ENCODE measurements around the gene MS4A18. TPM values are rescaled to one million over a fixed set of nuclear protein-coding genes. Genes with fewer than 3 reads are reported as not detected.

The MS4A18 gene
- total and polyA plus RNA-seq, 2 experiments from 2014 or later: not detected

DNA sequence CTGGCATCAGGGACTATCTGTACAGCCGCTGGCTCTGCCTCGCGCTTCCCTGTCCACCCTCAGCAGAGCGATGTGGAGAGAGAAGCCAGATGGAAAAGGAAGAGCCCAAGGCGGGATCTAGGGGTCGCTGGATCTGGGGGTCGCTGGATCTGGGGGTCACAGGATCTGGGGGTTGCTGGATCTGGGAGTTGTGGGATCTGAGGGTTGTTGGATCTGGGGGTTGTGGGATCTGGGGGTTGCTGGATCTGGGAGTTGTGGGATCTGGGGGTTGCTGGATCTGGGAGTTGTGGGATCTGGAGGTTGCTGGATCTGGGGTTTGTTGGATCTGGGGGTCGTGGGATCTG lies 58.6 kb downstream of the MS4A18 start:
- no peak for DNase-seq (ENCODE audit: low spot score)
- Histone ChIP-seq H3K4me3 (no peak overlapping the region), H3K36me3 (replicated peaks; ENCODE audit: insufficient read depth, low read depth) (no peaks in the 10 kb centered on the region), H3K4me1 (ENCODE audit: insufficient read depth) (peaks cover 5% of the 10 kb centered on the region), H3K27ac (no peak overlapping the region), H3K79me2 (no peaks in the 10 kb centered on the region), H3K9me2 (replicated peaks; ENCODE audit: insufficient read depth) (no peaks in the 10 kb centered on the region), H4K20me1 (ENCODE audit: insufficient read depth, poor library complexity, severe bottlenecking) (no peaks in the 10 kb centered on the region), H3K4me2 (no peak overlapping the region), H3K9me3 (ENCODE audit: low read depth) (no peaks in the 10 kb centered on the region), H3K27me3 (no peaks in the 10 kb centered on the region), H2AFZ (no peak overlapping the region)
- 95% methylated on average over 7 of the region's 8 CpGs for WGBS (ENCODE audit: low lambda C conversion rate, missing lambda C conversion rate)
- TF ChIP-seq, protein P1, sequence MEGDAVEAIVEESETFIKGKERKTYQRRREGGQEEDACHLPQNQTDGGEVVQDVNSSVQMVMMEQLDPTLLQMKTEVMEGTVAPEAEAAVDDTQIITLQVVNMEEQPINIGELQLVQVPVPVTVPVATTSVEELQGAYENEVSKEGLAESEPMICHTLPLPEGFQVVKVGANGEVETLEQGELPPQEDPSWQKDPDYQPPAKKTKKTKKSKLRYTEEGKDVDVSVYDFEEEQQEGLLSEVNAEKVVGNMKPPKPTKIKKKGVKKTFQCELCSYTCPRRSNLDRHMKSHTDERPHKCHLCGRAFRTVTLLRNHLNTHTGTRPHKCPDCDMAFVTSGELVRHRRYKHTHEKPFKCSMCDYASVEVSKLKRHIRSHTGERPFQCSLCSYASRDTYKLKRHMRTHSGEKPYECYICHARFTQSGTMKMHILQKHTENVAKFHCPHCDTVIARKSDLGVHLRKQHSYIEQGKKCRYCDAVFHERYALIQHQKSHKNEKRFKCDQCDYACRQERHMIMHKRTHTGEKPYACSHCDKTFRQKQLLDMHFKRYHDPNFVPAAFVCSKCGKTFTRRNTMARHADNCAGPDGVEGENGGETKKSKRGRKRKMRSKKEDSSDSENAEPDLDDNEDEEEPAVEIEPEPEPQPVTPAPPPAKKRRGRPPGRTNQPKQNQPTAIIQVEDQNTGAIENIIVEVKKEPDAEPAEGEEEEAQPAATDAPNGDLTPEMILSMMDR (IDR thresholded peaks at IDR 0.05; ENCODE audit: poor library complexity): no peak
- no peak for TF ChIP-seq EZH2phosphoT487 (IDR thresholded peaks at IDR 0.05; ENCODE audit: low read depth, severe bottlenecking, unreplicated experiment)
- TF ChIP-seq EZH2 (IDR thresholded peaks at IDR 0.05; ENCODE audit: borderline replicate concordance): no peak

DNA sequence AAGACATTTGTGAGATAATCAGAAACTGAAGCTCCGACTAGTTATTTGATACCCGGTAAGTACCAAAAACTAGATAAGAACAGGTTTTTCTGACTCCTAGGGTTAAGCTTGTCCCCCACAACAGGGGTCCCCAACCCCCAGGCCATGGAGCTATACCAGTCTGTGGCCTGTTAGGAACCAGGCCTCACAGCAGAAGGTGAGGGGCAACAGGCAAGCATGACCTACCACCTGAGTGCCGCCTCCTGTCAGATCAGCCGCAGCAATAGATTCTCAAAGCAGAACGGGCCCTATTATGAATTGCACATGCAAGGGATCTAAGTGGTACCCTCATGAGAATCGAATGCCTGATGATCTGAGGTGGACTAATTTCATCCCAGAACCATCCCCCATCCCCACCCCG lies 59.4 kb downstream of the MS4A18 start:
- H3K9me3 ChIP-seq (ENCODE audit: low read depth): no peaks in the 10 kb centered on the region
- H3K27me3 ChIP-seq: no peaks in the 10 kb centered on the region
- TF ChIP-seq, protein P1 (IDR thresholded peaks at IDR 0.05; ENCODE audit: poor library complexity): no peak
- TF ChIP-seq EZH2 (IDR thresholded peaks at IDR 0.05; ENCODE audit: borderline replicate concordance): no peak
- TF ChIP-seq EZH2phosphoT487 (IDR thresholded peaks at IDR 0.05; ENCODE audit: low read depth, severe bottlenecking, unreplicated experiment): no peak
- no peak overlapping the region for H3K27ac ChIP-seq
- no peaks in the 10 kb centered on the region for H3K36me3 ChIP-seq (replicated peaks; ENCODE audit: insufficient read depth, low read depth)
- no peaks in the 10 kb centered on the region for H4K20me1 ChIP-seq (ENCODE audit: insufficient read depth, poor library complexity, severe bottlenecking)
- H2AFZ ChIP-seq: no peak overlapping the region
- H3K4me2 ChIP-seq: no peak overlapping the region
- WGBS (ENCODE audit: low lambda C conversion rate, missing lambda C conversion rate): 92% methylated on average over 7 of the region's 7 CpGs
- DNase-seq (ENCODE audit: low spot score): no peak
- no peak overlapping the region for H3K4me3 ChIP-seq
- peaks cover 5% of the 10 kb centered on the region for H3K4me1 ChIP-seq (ENCODE audit: insufficient read depth)
- H3K9me2 ChIP-seq (replicated peaks; ENCODE audit: insufficient read depth): no peaks in the 10 kb centered on the region
- H3K79me2 ChIP-seq: no peaks in the 10 kb centered on the region

DNA sequence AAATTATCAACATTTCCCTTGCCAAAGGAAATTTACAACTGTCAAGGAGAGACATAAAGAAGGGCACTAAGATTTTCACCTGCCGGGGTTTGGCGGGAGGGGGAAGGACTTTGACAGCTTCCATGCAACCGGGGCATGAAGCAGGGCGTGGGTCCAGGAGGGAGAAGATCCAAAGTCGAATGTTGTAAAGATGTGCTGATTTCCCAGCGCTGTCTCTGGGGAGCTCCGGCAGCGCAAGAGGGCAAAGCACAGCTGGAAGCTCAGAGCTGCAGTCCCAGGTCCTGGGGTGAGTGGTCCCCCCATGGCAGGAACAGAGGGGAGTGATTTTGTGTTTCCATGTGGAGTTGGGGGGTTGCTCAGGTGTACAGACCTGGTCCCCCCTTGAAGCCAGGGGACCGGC lies 60.6 kb downstream of the MS4A18 start, which contains the start of gene MS4A10:
Gene MS4A10, plus strand, starts transcription at position 198 of the 400 bp plus-strand sequence. CDS start 5,003 bp downstream, outside the sequence.
- H3K27ac ChIP-seq: no peak within 1 kb of the TSS
- peak; percentile 26 for DNase-seq (ENCODE audit: low spot score)
- no peaks in the 10 kb centered on the region for H3K36me3 ChIP-seq (replicated peaks; ENCODE audit: insufficient read depth, low read depth)
- no peaks in the 10 kb centered on the region for H3K9me2 ChIP-seq (replicated peaks; ENCODE audit: insufficient read depth)
- no peak within 1 kb of the TSS for H3K4me2 ChIP-seq
- no peak for TF ChIP-seq EZH2 (IDR thresholded peaks at IDR 0.05; ENCODE audit: borderline replicate concordance)
- TF ChIP-seq, protein P1 (IDR thresholded peaks at IDR 0.05; ENCODE audit: poor library complexity): no peak
- no peak for TF ChIP-seq EZH2phosphoT487 (IDR thresholded peaks at IDR 0.05; ENCODE audit: low read depth, severe bottlenecking, unreplicated experiment)
- H3K4me3 ChIP-seq: no peak within 1 kb of the TSS
- H2AFZ ChIP-seq: no peak within 1 kb of the TSS
- H3K4me1 ChIP-seq (ENCODE audit: insufficient read depth): peaks cover 5% of the 10 kb centered on the region
- no peaks in the 10 kb centered on the region for H3K9me3 ChIP-seq (ENCODE audit: low read depth)
- no peaks in the 10 kb centered on the region for H3K27me3 ChIP-seq
- no peaks in the 10 kb centered on the region for H4K20me1 ChIP-seq (ENCODE audit: insufficient read depth, poor library complexity, severe bottlenecking)
- no peaks in the 10 kb centered on the region for H3K79me2 ChIP-seq
- WGBS (ENCODE audit: low lambda C conversion rate, missing lambda C conversion rate): 77% methylated on average over 9 of the region's 9 CpGs
